Muscle layer of duodenum (tissue), 2 donors: ENCODE data around the gene TEKT1.
A peak's percentile ranks its signal among the peaks of the same experiment; 100 is the strongest.

Experiments
- H3K27ac ChIP-seq: one replicate; pipeline ENCODE4 v1.7.0; 2013; ENCODE audit warnings: mild to moderate bottlenecking, low read length
- H3K27me3 ChIP-seq: one replicate; pipeline ENCODE4 v1.7.0; 2013; ENCODE audit warnings: low read depth, mild to moderate bottlenecking, control low read depth, low read length
- H3K36me3 ChIP-seq, 2 donors: one replicate each; pipeline ENCODE4 v1.7.0; 2013; ENCODE audit warnings: low read length in 2 of 2, control low read depth in 1 of 2, mild to moderate bottlenecking in 1 of 2; ENCODE audit not compliant: insufficient read depth in 2 of 2, control insufficient read depth in 1 of 2
- H3K4me1 ChIP-seq, 2 donors: one replicate each; pipeline ENCODE4 v1.7.0; 2013; ENCODE audit warnings: low read length in 2 of 2, mild to moderate bottlenecking in 2 of 2, control low read depth in 1 of 2, moderate library complexity in 1 of 2; ENCODE audit not compliant: insufficient read depth in 2 of 2, control insufficient read depth in 1 of 2
- H3K4me3 ChIP-seq, 2 donors: one replicate each; pipeline ENCODE4 v1.7.0; 2013; ENCODE audit warnings: low read length in 2 of 2, low read depth in 1 of 2, mild to moderate bottlenecking in 1 of 2
- H3K9me3 ChIP-seq, 2 donors: one replicate each; pipeline ENCODE4 v1.7.0; 2013; ENCODE audit warnings: low read length in 2 of 2, control low read depth in 1 of 2, mild to moderate bottlenecking in 1 of 2; ENCODE audit not compliant: control insufficient read depth in 1 of 2
- donor health status: healthy.

Gene TEKT1

GRCh38 chr17:6756425-6757031 lies 75.0 kb downstream of the TEKT1 start:
- H3K36me3 ChIP-seq = peaks cover 5 to 32% of the 10 kb centered on the region in 2 donors
- H3K4me1 ChIP-seq = peaks cover 0 to 25% of the 10 kb centered on the region in 2 donors
- H3K27ac ChIP-seq = peak overlapping the region; percentile 88
- H3K9me3 ChIP-seq = no peaks in the 10 kb centered on the region
- H3K27me3 ChIP-seq = no peaks in the 10 kb centered on the region
- peak overlapping the region; percentile 86 for H3K4me3 ChIP-seq

- Histone ChIP-seq H3K4me1 (peaks cover 0 to 25% of the 10 kb centered on the region in 2 donors), H3K27ac (peak within 1 kb of the TSS; percentile 88), H3K4me3 (peak within 1 kb of the TSS; percentile 86), H3K9me3 (no peaks in the 10 kb centered on the region), H3K36me3 (peaks cover 0 to 27% of the 10 kb centered on the region in 2 donors), H3K27me3 (no peaks in the 10 kb centered on the region)
Measured at GRCh38 chr17:6755731-6756184, 75.8 kb downstream of the TEKT1 start, which contains the start of gene XAF1. TSS of gene XAF1 (plus strand) at chr17:6756046. CDS start at chr17:6756079, 33 bp downstream.

- Histone ChIP-seq H3K4me1 (peaks cover 0 to 25% of the 10 kb centered on the region in 2 donors), H3K27ac (peak overlapping the region; percentile 88), H3K4me3 (peak overlapping the region; percentile 86), H3K36me3 (peaks cover 0 to 23% of the 10 kb centered on the region in 2 donors), H3K27me3 (no peaks in the 10 kb centered on the region), H3K9me3 (no peaks in the 10 kb centered on the region)
Measured at GRCh38 chr17:6755281-6755680, 76.2 kb downstream of the TEKT1 start.

- Histone ChIP-seq H3K4me1 (peaks cover 0 to 25% of the 10 kb centered on the region in 2 donors), H3K27ac (peak overlapping the region; percentile 85), H3K9me3 (no peaks in the 10 kb centered on the region), H3K36me3 (peaks cover 0 to 7% of the 10 kb centered on the region in 2 donors), H3K4me3 (no peak overlapping the region), H3K27me3 (no peaks in the 10 kb centered on the region)
Measured at GRCh38 chr17:6753546-6753945, 78.0 kb downstream of the TEKT1 start.

GRCh38 chr17:6753006-6753445 lies 78.5 kb downstream of the TEKT1 start:
- Histone ChIP-seq H3K4me3 (no peak overlapping the region), H3K27ac (peak overlapping the region; percentile 85), H3K27me3 (no peaks in the 10 kb centered on the region), H3K36me3 (peaks cover 0 to 7% of the 10 kb centered on the region in 2 donors), H3K9me3 (no peaks in the 10 kb centered on the region), H3K4me1 (peaks cover 0 to 24% of the 10 kb centered on the region in 2 donors)

GRCh38 chr17:6752068-6752909 lies 79.2 kb downstream of the TEKT1 start:
- Histone ChIP-seq H3K4me3 (no peak overlapping the region), H3K4me1 (peaks cover 0 to 19% of the 10 kb centered on the region in 2 donors), H3K36me3 (peaks cover 0 to 7% of the 10 kb centered on the region in 2 donors), H3K27ac (peak overlapping the region; percentile 85), H3K27me3 (no peaks in the 10 kb centered on the region), H3K9me3 (no peaks in the 10 kb centered on the region)

- Histone ChIP-seq H3K4me1 (no peaks in the 10 kb centered on the region), H3K27ac (no peak overlapping the region), H3K4me3 (no peak overlapping the region), H3K36me3 (peaks cover 0 to 7% of the 10 kb centered on the region in 2 donors), H3K9me3 (no peaks in the 10 kb centered on the region), H3K27me3 (no peaks in the 10 kb centered on the region)
Measured at GRCh38 chr17:6749519-6749918, 82.0 kb downstream of the TEKT1 start.

GRCh38 chr17:6748617-6749016 lies 82.9 kb downstream of the TEKT1 start:
- no peak overlapping the region for H3K27ac ChIP-seq
- no peaks in the 10 kb centered on the region for H3K4me1 ChIP-seq
- no peaks in the 10 kb centered on the region for H3K27me3 ChIP-seq
- H3K4me3 ChIP-seq = no peak overlapping the region
- H3K9me3 ChIP-seq = no peaks in the 10 kb centered on the region
- peaks cover 0 to 7% of the 10 kb centered on the region in 2 donors for H3K36me3 ChIP-seq
